ENCODE measurements around the gene ISG20L2. TPM values are rescaled to one million over a fixed set of nuclear protein-coding genes. Genes with fewer than 3 reads are reported as not detected.
A peak's percentile ranks its signal among the peaks of the same experiment; 100 is the strongest.

Gene ISG20L2
- polyA plus RNA-seq, 1 of the 3 experiments (the other 2 are of a cell fraction) = 31.6 TPM

DNA sequence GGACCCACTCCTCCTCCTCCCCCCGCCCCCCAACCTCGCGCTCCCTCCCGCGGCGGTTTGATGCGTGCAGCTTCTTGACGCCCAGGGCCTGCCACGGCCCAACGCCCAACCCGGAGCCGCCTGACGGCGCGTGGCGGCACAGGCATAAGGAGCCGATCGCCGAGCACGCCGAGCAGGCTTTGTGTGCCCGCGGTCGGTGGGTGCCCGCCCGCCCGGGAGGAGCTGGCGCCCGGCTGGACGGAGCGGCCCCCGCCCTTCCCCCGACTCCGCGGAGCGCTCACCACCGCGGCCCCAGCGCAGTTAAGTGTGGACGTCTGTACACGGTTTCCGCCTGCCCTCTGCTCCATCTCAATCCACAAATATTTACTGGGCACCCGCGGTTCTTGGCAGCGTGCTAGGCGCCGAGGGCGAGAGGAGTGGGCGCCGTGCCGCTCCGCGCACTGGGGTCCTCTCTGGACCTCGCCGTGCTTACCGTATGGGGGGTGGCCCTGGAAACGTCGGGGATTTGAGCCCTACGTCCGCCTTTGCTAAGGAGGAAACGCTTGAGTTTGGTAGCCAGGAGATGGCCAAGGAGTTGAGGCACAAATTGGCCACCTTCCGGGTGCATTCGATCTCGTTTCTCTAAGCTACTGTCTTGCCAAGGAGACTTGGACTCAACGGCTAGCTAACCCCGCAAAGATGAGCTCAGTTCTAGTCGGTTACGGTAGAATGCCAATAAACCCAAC is 23.4 kb upstream of the ISG20L2 start (continued):
- TF ChIP-seq RCOR1 (IDR thresholded peaks at IDR 0.05; ENCODE audit: low read length) = no peak
- no peak; the same call in 1 of the 2 replicates for TF ChIP-seq RXRA (IDR thresholded peaks at IDR 0.05; ENCODE audit: borderline replicate concordance, low read depth)
- TF ChIP-seq EP300 (IDR thresholded peaks at IDR 0.05; ENCODE audit: borderline replicate concordance in 1 of 2, low read depth in 1 of 2, low read length in 1 of 2) = peak in 1 of 2 experiments; percentile 39; a peak in 1 of 4 replicates
- TF ChIP-seq JUND (IDR thresholded peaks at IDR 0.05) = no peak
- no peak for TF ChIP-seq FOSL2 (IDR thresholded peaks at IDR 0.05; ENCODE audit: borderline replicate concordance, low read depth)
- TF ChIP-seq, protein P1, sequence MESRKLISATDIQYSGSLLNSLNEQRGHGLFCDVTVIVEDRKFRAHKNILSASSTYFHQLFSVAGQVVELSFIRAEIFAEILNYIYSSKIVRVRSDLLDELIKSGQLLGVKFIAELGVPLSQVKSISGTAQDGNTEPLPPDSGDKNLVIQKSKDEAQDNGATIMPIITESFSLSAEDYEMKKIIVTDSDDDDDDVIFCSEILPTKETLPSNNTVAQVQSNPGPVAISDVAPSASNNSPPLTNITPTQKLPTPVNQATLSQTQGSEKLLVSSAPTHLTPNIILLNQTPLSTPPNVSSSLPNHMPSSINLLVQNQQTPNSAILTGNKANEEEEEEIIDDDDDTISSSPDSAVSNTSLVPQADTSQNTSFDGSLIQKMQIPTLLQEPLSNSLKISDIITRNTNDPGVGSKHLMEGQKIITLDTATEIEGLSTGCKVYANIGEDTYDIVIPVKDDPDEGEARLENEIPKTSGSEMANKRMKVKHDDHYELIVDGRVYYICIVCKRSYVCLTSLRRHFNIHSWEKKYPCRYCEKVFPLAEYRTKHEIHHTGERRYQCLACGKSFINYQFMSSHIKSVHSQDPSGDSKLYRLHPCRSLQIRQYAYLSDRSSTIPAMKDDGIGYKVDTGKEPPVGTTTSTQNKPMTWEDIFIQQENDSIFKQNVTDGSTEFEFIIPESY (IDR thresholded peaks at IDR 0.05; ENCODE audit: borderline replicate concordance, low read depth) = 0 out of 2 replicates have a peak, but pooled peaks have one; percentile 57
- peak; percentile 93; the same call in 1 of the 2 replicates for TF ChIP-seq SIN3A (IDR thresholded peaks at IDR 0.05; ENCODE audit: borderline replicate concordance, low read depth, low read length)
- TF ChIP-seq MAX (IDR thresholded peaks at IDR 0.05; ENCODE audit: low read depth) = peak; percentile 95
- peak; percentile 72; the same call in 1 of the 2 replicates for TF ChIP-seq TAF1 (IDR thresholded peaks at IDR 0.05; ENCODE audit: borderline replicate concordance, low read depth, low read length)

DNA sequence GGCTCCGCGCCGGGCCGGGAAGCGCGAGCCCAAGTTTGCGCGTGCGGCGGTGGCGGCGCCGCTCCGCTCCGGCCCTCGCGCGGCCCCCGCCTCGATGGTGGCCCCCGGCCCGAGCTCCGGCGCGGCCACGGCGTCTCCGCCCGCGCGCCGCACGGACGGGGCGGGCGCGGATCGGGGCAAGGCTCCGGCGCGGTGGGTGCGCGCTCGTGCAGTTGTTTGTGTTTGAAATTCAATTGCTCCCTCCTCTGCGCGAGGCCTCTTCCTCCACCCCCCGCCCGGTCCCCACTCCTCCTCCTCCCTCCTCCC is 22.8 kb upstream of the ISG20L2 start, which contains the start of gene HDGF:
HDGF (minus strand) TSS at position 225 of the 306 bp plus-strand sequence. CDS start 246 bp downstream, outside the sequence.
- H4K20me1 ChIP-seq (ENCODE audit: insufficient read depth) = no peaks in the 10 kb centered on the region
- no peak for TF ChIP-seq IRF3 (IDR thresholded peaks at IDR 0.05; ENCODE audit: low read depth, low read length)
- TF ChIP-seq FOXM1 (IDR thresholded peaks at IDR 0.05; ENCODE audit: low read depth) = peak; percentile 93
- TF ChIP-seq TAF1 (IDR thresholded peaks at IDR 0.05; ENCODE audit: borderline replicate concordance, low read depth, low read length) = 0 out of 2 replicates have a peak, but pooled peaks have one; percentile 5
- TF ChIP-seq MEF2A (IDR thresholded peaks at IDR 0.05; ENCODE audit: borderline replicate concordance, low read depth) = no peak
- peak within 1 kb of the TSS; percentile 55 for H2AFZ ChIP-seq (ENCODE audit: low read depth)
- peaks cover 28 to 45% of the 10 kb centered on the region in 2 experiments for H3K4me1 ChIP-seq (ENCODE audit: control insufficient read depth in 1 of 2, insufficient read depth in 2 of 2, low read depth in 1 of 2, low read length in 1 of 2)
- WGBS (ENCODE audit: low lambda C conversion rate) = 0% methylated on average over 2 of the region's 48 CpGs
- H3K79me2 ChIP-seq (ENCODE audit: insufficient read depth) = peaks cover 68% of the 10 kb centered on the region
- peaks cover 26% of the 10 kb centered on the region for H3F3A ChIP-seq (replicated peaks; ENCODE audit: insufficient read depth)
- peak within 1 kb of the TSS; percentile 78 to 98 for H3K4me3 ChIP-seq (ENCODE audit: low read depth in 2 of 2, low read length in 1 of 2)
- DNase-seq = no peak
- H3K4me2 ChIP-seq = peak within 1 kb of the TSS; percentile 88
- no peaks in the 10 kb centered on the region for H3K9me2 ChIP-seq
- no peaks in the 10 kb centered on the region for H3K27me3 ChIP-seq (ENCODE audit: insufficient read depth)
- H3K27ac ChIP-seq (ENCODE audit: low read depth in 2 of 2, low read length in 1 of 2) = peak within 1 kb of the TSS; percentile 100
- H3K9ac ChIP-seq = peak within 1 kb of the TSS; percentile 100
- H3K36me3 ChIP-seq (replicated peaks in 1 of 2; ENCODE audit: control insufficient read depth in 1 of 2, insufficient read depth in 2 of 2, low read length in 1 of 2) = peaks cover 2 to 8% of the 10 kb centered on the region in 2 experiments
- CTCF ChIA-PET = interaction anchor here (0.8 to 3.9 kb wide), 15 partner anchors 9 to 366 kb away, joined by 3 to 30 read pairs (median 4); partner anchors contain the start of genes INSRR, METTL25B, MRPL24 and NES
- H3K9me3 ChIP-seq = no peaks in the 10 kb centered on the region
- POLR2A ChIA-PET = interaction anchor here (0.6 to 2.3 kb wide), 11 partner anchors 9 to 247 kb away, joined by 3 to 26 read pairs (median 5); partner anchors contain the start of genes ISG20L2, METTL25B, MRPL24 and NTRK1

Data from SK-N-SH (cell line).